Mesendoderm (in vitro differentiated cells): ENCODE results near the gene DBH.

Experiments used
- DNase-seq: peaks from one replicate; pipeline ENCODE4 v3.0.0; 2013
- H2AK5ac ChIP-seq: 2 replicates; pipeline ENCODE4 v1.6.1; 2013; ENCODE audit warnings: low read length, inconsistent platforms
- H2BK120ac ChIP-seq: 2 replicates; pipeline ENCODE4 v1.6.1; 2013; ENCODE audit warnings: low read depth, mild to moderate bottlenecking, low read length, moderate library complexity, mixed read lengths
- H2BK15ac ChIP-seq: replicated peaks from 2 replicates; pipeline ENCODE4 v1.6.1; 2013; ENCODE audit warnings: low read depth, mild to moderate bottlenecking, moderate library complexity
- H2BK5ac ChIP-seq: 2 replicates; pipeline ENCODE4 v1.6.1; 2013; ENCODE audit warnings: low read length, inconsistent platforms
- H3K18ac ChIP-seq: 2 replicates; pipeline ENCODE4 v1.6.1; 2013; ENCODE audit warnings: mild to moderate bottlenecking, low read length, mixed read lengths
- H3K23ac ChIP-seq: one replicate; pipeline ENCODE4 v1.6.1; 2013; ENCODE audit warnings: low read length
- H3K27ac ChIP-seq: 2 replicates; pipeline ENCODE4 v1.5.1; 2013; ENCODE audit warnings: low read depth, mild to moderate bottlenecking, inconsistent platforms, low read length, moderate library complexity
- H3K27me3 ChIP-seq: 2 replicates; pipeline ENCODE4 v1.6.1; 2013; ENCODE audit warnings: low read length, control low read depth, mild to moderate bottlenecking, inconsistent platforms; ENCODE audit not compliant: insufficient read depth, poor library complexity
- H3K36me3 ChIP-seq: 2 replicates; pipeline ENCODE4 v1.6.1; 2013; ENCODE audit warnings: low read length, inconsistent platforms; ENCODE audit not compliant: control insufficient read depth, insufficient read depth
- H3K4ac ChIP-seq: one replicate; pipeline ENCODE4 v1.6.1; 2013; ENCODE audit warnings: low read depth, mild to moderate bottlenecking, low read length, moderate library complexity
- H3K4me1 ChIP-seq: 2 replicates; pipeline ENCODE4 v1.6.1; 2013; ENCODE audit warnings: low read depth, low read length, inconsistent platforms; ENCODE audit not compliant: control insufficient read depth
- H3K4me2 ChIP-seq: 2 replicates; pipeline ENCODE4 v1.6.1; 2013; ENCODE audit warnings: low read length
- H3K4me3 ChIP-seq: 2 replicates; pipeline ENCODE4 v1.5.1; 2013; ENCODE audit warnings: mild to moderate bottlenecking, low read length
- H3K56ac ChIP-seq: one replicate; pipeline ENCODE4 v1.6.1; 2013; ENCODE audit warnings: low read length
- H3K79me1 ChIP-seq: 2 replicates; pipeline ENCODE4 v1.6.1; 2013; ENCODE audit warnings: low read length, inconsistent platforms
- H3K79me2 ChIP-seq: 2 replicates; pipeline ENCODE4 v1.6.1; 2013; ENCODE audit warnings: mild to moderate bottlenecking, low read length; ENCODE audit not compliant: control insufficient read depth, insufficient read depth
- H3K9ac ChIP-seq: 2 replicates; pipeline ENCODE4 v1.6.1; 2013; ENCODE audit warnings: low read length, inconsistent platforms
- H4K5ac ChIP-seq: one replicate; pipeline ENCODE4 v1.6.1; 2013; ENCODE audit warnings: low read length
- H4K8ac ChIP-seq: one replicate; pipeline ENCODE4 v1.6.1; 2013; ENCODE audit warnings: low read depth, mild to moderate bottlenecking, control low read depth, low read length, moderate library complexity
- WGBS: extraction: QIAGEN DNeasy Blood & Tissue Kit; methylation state at CpG from one replicate; pipeline ENCODE4 v1.1.7; 2013; ENCODE audit warnings: low lambda C conversion rate, missing lambda C conversion rate; ENCODE audit not compliant: insufficient coverage; ENCODE audit errors: extremely low coverage; 5-methylcytosine and 5-hydroxymethylcytosine counted together

DBH gene

GRCh38 chr9:133707763-133708245 is 71.6 kb downstream of the DBH start:
- H3K56ac ChIP-seq: no peak overlapping the region
- H3K79me1 ChIP-seq: no peaks in the 10 kb centered on the region
- H3K4ac ChIP-seq: no peak overlapping the region
- no peak overlapping the region for H3K9ac ChIP-seq
- no peak overlapping the region for H2BK5ac ChIP-seq
- WGBS: no CpG with 5 or more reads among the region's 15 CpGs
- no peak overlapping the region for H4K5ac ChIP-seq
- no peak for DNase-seq
- H3K4me1 ChIP-seq: peaks cover under 1% of the 10 kb centered on the region
- no peaks in the 10 kb centered on the region for H3K36me3 ChIP-seq
- no peaks in the 10 kb centered on the region for H3K27me3 ChIP-seq
- H2AK5ac ChIP-seq: no peak overlapping the region
- H4K8ac ChIP-seq: no peak overlapping the region
- H2BK15ac ChIP-seq: no peak overlapping the region
- no peak overlapping the region for H2BK120ac ChIP-seq
- no peaks in the 10 kb centered on the region for H3K79me2 ChIP-seq
- H3K4me2 ChIP-seq: no peak overlapping the region
- H3K23ac ChIP-seq: no peak overlapping the region
- H3K4me3 ChIP-seq: no peak overlapping the region
- no peak overlapping the region for H3K18ac ChIP-seq
- H3K27ac ChIP-seq: no peak overlapping the region

- H3K4me2 ChIP-seq: no peak overlapping the region
- no peaks in the 10 kb centered on the region for H3K36me3 ChIP-seq
- DNase-seq: no peak
- H3K4me1 ChIP-seq: no peaks in the 10 kb centered on the region
- no peak overlapping the region for H2BK5ac ChIP-seq
- H3K4ac ChIP-seq: no peak overlapping the region
- no peak overlapping the region for H2BK120ac ChIP-seq
- no peaks in the 10 kb centered on the region for H3K79me2 ChIP-seq
- H3K79me1 ChIP-seq: no peaks in the 10 kb centered on the region
- H2BK15ac ChIP-seq: no peak overlapping the region
- no CpG with 5 or more reads among the region's 30 CpGs for WGBS
- no peak overlapping the region for H4K5ac ChIP-seq
- H3K23ac ChIP-seq: no peak overlapping the region
- no peak overlapping the region for H3K56ac ChIP-seq
- H3K18ac ChIP-seq: no peak overlapping the region
- H3K4me3 ChIP-seq: no peak overlapping the region
- H3K9ac ChIP-seq: no peak overlapping the region
- no peak overlapping the region for H2AK5ac ChIP-seq
- no peak overlapping the region for H4K8ac ChIP-seq
- H3K27me3 ChIP-seq: no peaks in the 10 kb centered on the region
- no peak overlapping the region for H3K27ac ChIP-seq
These were observed 72.3 kb downstream of the DBH start for GRCh38 chr9:133708246-133709014.
